Measurements from ENCODE around the gene TMEM87B. TPM values are rescaled to one million over a fixed set of nuclear protein-coding genes. Genes with fewer than 3 reads are reported as not detected.

The TMEM87B gene
- total RNA-seq, 1 experiment from 2014 or later, result 10.5 TPM

DNA sequence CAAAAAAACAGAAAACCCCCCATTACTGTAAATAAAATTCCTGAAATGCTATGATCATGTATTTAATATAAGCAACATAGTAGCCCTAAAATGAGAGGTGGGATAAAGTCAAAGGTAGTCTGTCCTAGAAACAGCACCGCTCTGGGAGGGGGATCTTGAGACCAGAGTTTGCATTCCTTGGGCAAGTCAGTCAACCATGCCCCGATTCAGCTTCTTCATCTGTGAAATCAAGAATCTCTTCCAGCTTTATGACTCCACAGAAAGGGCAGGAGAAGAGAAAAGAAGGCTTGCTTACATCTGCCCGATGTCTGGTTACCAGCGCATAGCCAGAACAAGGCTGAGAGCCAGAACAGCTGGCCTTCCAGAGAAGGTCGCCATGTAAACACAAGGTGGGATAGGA, 81.0 kb downstream of the TMEM87B start:
- H3K23ac ChIP-seq (ENCODE audit: insufficient read length, low read depth, low read length), result no peak overlapping the region
- TF ChIP-seq, protein P1, sequence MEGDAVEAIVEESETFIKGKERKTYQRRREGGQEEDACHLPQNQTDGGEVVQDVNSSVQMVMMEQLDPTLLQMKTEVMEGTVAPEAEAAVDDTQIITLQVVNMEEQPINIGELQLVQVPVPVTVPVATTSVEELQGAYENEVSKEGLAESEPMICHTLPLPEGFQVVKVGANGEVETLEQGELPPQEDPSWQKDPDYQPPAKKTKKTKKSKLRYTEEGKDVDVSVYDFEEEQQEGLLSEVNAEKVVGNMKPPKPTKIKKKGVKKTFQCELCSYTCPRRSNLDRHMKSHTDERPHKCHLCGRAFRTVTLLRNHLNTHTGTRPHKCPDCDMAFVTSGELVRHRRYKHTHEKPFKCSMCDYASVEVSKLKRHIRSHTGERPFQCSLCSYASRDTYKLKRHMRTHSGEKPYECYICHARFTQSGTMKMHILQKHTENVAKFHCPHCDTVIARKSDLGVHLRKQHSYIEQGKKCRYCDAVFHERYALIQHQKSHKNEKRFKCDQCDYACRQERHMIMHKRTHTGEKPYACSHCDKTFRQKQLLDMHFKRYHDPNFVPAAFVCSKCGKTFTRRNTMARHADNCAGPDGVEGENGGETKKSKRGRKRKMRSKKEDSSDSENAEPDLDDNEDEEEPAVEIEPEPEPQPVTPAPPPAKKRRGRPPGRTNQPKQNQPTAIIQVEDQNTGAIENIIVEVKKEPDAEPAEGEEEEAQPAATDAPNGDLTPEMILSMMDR (conservative IDR thresholded peaks at IDR 0.05), result no peak
- H3K56ac ChIP-seq (ENCODE audit: insufficient read length, low read depth, low read length), result no peak overlapping the region
- H2BK12ac ChIP-seq (ENCODE audit: insufficient read length, low read depth, low read length), result no peak overlapping the region
- no peak overlapping the region for H2AK5ac ChIP-seq (ENCODE audit: insufficient read length, low read length)
- DNase-seq, result no peak
- H4K20me1 ChIP-seq (ENCODE audit: control insufficient read depth, insufficient read depth, insufficient read length), result no peaks in the 10 kb centered on the region
- H3K79me1 ChIP-seq (ENCODE audit: insufficient read depth, low read depth, low read length, poor library complexity, severe bottlenecking), result no peaks in the 10 kb centered on the region
- H4K91ac ChIP-seq (ENCODE audit: insufficient read length, low read depth, low read length), result no peak overlapping the region
- H3K79me2 ChIP-seq (ENCODE audit: insufficient read depth, low read length), result no peaks in the 10 kb centered on the region
- no peak overlapping the region for H3K4me2 ChIP-seq (ENCODE audit: insufficient read depth, insufficient read length, low read length)
- H3T11ph ChIP-seq (ENCODE audit: low read length), result no peak overlapping the region
- H3K27me3 Mint-ChIP-seq (ENCODE audit: low read depth), result peaks cover 70% of the 10 kb centered on the region
- H2BK5ac ChIP-seq (ENCODE audit: insufficient read length, low read length), result no peak overlapping the region
- no peak overlapping the region for H4K5ac ChIP-seq (ENCODE audit: insufficient read length, low read depth, low read length)
- H2BK15ac ChIP-seq (ENCODE audit: low read depth, low read length), result no peak overlapping the region
- no peaks in the 10 kb centered on the region for H3K9me3 ChIP-seq (ENCODE audit: control insufficient read depth, low read depth, low read length)
- no peaks in the 10 kb centered on the region for H3K4me1 ChIP-seq (ENCODE audit: insufficient read depth, low read length)
- H3K27me3 ChIP-seq (ENCODE audit: insufficient read depth, low read length), result peaks cover 22% of the 10 kb centered on the region
- no peak overlapping the region for H3K9ac ChIP-seq (ENCODE audit: extremely low read depth, insufficient read length, low read length)
- H2BK20ac ChIP-seq (ENCODE audit: low read depth, low read length, poor library complexity, severe bottlenecking), result no peak overlapping the region
- peaks cover 0 to 5% (median 0%) of the 10 kb centered on the region in 3 experiments; a peak in 2 of 7 replicates for H3K36me3 Mint-ChIP-seq (ENCODE audit: insufficient read depth in 1 of 3, low read depth in 3 of 3)
- whole genome bisulfite sequencing (ENCODE audit: extremely low coverage, insufficient read length, low lambda C conversion rate), result no CpG with 5 or more reads among the region's 5 CpGs
- no peak overlapping the region for H3K27ac Mint-ChIP-seq
- no peak overlapping the region for H3K14ac ChIP-seq (ENCODE audit: insufficient read depth, low read length)
- no peak overlapping the region for H3K18ac ChIP-seq (ENCODE audit: insufficient read length, low read depth, low read length)
- H3K4ac ChIP-seq (ENCODE audit: low read depth, low read length), result no peak overlapping the region
- peak overlapping the region in 1 of 2 experiments; percentile 12; a peak in 2 of 5 replicates for H3K4me3 Mint-ChIP-seq
- H4K8ac ChIP-seq (replicated peaks; ENCODE audit: insufficient read length, low read depth, low read length), result no peak overlapping the region
- H2BK120ac ChIP-seq (ENCODE audit: low read depth, low read length, poor library complexity, severe bottlenecking), result no peak overlapping the region
- H2AFZ ChIP-seq (ENCODE audit: low read length), result no peak overlapping the region
- H3K23me2 ChIP-seq (ENCODE audit: insufficient read length, low read depth, low read length, poor library complexity, severe bottlenecking), result peaks cover 8% of the 10 kb centered on the region
- peaks cover 6 to 18% of the 10 kb centered on the region in 2 experiments for H3K4me1 Mint-ChIP-seq
- H3K27ac ChIP-seq (ENCODE audit: insufficient read length, low read depth, low read length), result no peak overlapping the region
- peaks cover 5 to 7% of the 10 kb centered on the region in 2 experiments; a peak in 3 of 5 replicates for H3K9me3 Mint-ChIP-seq
